GM12878 (cell line): ENCODE measurements around the gene CCDC61. TPM values are rescaled to one million over a fixed set of nuclear protein-coding genes. Genes with fewer than 3 reads are reported as not detected.
A peak's percentile ranks its signal among the peaks of the same experiment; 100 is the strongest.

Experiments used
- ATAC-seq: fragments of 200-7000 bp; cut with Tn5 transposase; 3 replicates; pipeline ENCODE4 v1.9.1; 2020; ENCODE audit warnings: mild to moderate bottlenecking, moderate library complexity
- BruUV-seq: library from RNA; stranded (reverse); fragments of 400-500 nt; replicated peaks from 2 replicates; lab custom pipeline; 2021; lab: Mats Ljungman, UMichigan
- CTCF ChIA-PET: fragments of 300-600 bp; sonication (Branson Sonifier 250); formaldehyde crosslinking; extraction: SDS; loops from one replicate; lab custom pipeline; 2021; ENCODE audit warnings: inconsistent platforms; lab: Yijun Ruan, JAX
- POLR2A ChIA-PET: fragments of 350-600 bp; formaldehyde crosslinking; extraction: SDS; loops from one replicate; lab custom pipeline; 2021; ENCODE audit warnings: inconsistent platforms; lab: Charles Lee
- RAD21 ChIA-PET: fragments of 300-600 bp; sonication (Branson Sonifier 250); formaldehyde crosslinking; loops from one replicate; lab custom pipeline; 2023; ENCODE audit warnings: antibody characterized with exemption; ENCODE audit not compliant: unreplicated experiment; lab: Charles Lee
- SMC1A ChIA-PET: fragments of 300-600 bp; sonication (Branson Sonifier 250); formaldehyde crosslinking; loops from one replicate; lab custom pipeline; 2023; ENCODE audit not compliant: unreplicated experiment, uncharacterized antibody; lab: Charles Lee
- DNase-seq: peaks from one replicate; pipeline ENCODE4 v3.0.0-alpha.2; 2011; ENCODE audit warnings: low read depth, low spot score
- FAIRE-seq: peaks from 3 replicates; lab custom pipeline; 2011; peaks lifted over from hg19 to GRCh38; lab: Jason Lieb, UNC
- H2AFZ ChIP-seq: 2 replicates; pipeline ENCODE4 v1.6.0; 2011; ENCODE audit warnings: low read depth, low read length, control low read depth; ENCODE audit not compliant: control insufficient read depth
- H3K27ac ChIP-seq: 2 replicates; pipeline ENCODE4 v1.5.1; 2011; ENCODE audit warnings: control low read depth; ENCODE audit not compliant: control insufficient read depth, insufficient read depth
- H3K27me3 ChIP-seq, 2 experiments: replicated peaks in 1 of 2; 2 replicates each; pipeline versions ENCODE4 v1.6.0 to v1.6.1; 2011; ENCODE audit warnings: low read length in 1 of 2; ENCODE audit not compliant: control insufficient read depth in 2 of 2, insufficient read depth in 2 of 2
- H3K36me3 ChIP-seq, 2 experiments: 2 replicates each; pipeline ENCODE4 v1.5.1; 2011; ENCODE audit warnings: low read length in 1 of 2; ENCODE audit not compliant: control insufficient read depth in 2 of 2, insufficient read depth in 2 of 2
- H3K4me1 ChIP-seq: 2 replicates; pipeline ENCODE4 v1.6.1; 2011; ENCODE audit warnings: mild to moderate bottlenecking, low read length, moderate library complexity, mixed read lengths; ENCODE audit not compliant: control insufficient read depth, insufficient read depth
- H3K4me2 ChIP-seq: 2 replicates; pipeline ENCODE4 v1.6.0; 2011; ENCODE audit warnings: control low read depth; ENCODE audit not compliant: control insufficient read depth, insufficient read depth
- H3K4me3 ChIP-seq: fragments of 200-600 bp; sonication (generic); 2 replicates; pipeline ENCODE4 v1.5.1; 2016
- H3K79me2 ChIP-seq: 2 replicates; pipeline ENCODE4 v1.6.0; 2011; ENCODE audit warnings: low read length; ENCODE audit not compliant: control insufficient read depth, insufficient read depth
- H3K9ac ChIP-seq: 2 replicates; pipeline ENCODE4 v1.8.0; 2011; ENCODE audit warnings: low read length, control low read depth, mixed read lengths; ENCODE audit not compliant: control insufficient read depth, insufficient read depth
- H3K9me3 ChIP-seq: replicated peaks from 3 replicates; pipeline ENCODE4 v1.5.1; 2011; ENCODE audit warnings: mild to moderate bottlenecking, low read length; ENCODE audit not compliant: control insufficient read depth, insufficient read depth
- H4K20me1 ChIP-seq: 2 replicates; pipeline ENCODE4 v1.6.0; 2011; ENCODE audit not compliant: control insufficient read depth, insufficient read depth
- CBX3 ChIP-seq: fragments of 200-600 bp; sonication (generic); IDR thresholded peaks from 2 replicates; pipeline ENCODE4 v1.6.1; 2016; ENCODE audit warnings: low read depth, borderline replicate concordance
- DPF2 ChIP-seq: fragments of 450-650 bp; IDR thresholded peaks from 2 replicates; pipeline ENCODE4 v1.6.1; 2017; ENCODE audit warnings: mild to moderate bottlenecking
- ESRRA ChIP-seq: IDR thresholded peaks from 2 replicates; pipeline ENCODE4 v1.6.1; 2012; ENCODE audit warnings: mild to moderate bottlenecking, low read length, improper control_type of control experiment
- NFYA ChIP-seq: IDR thresholded peaks from 2 replicates; pipeline ENCODE4 v1.6.1; 2011; ENCODE audit warnings: low read depth, mild to moderate bottlenecking, low read length, improper control_type of control experiment, borderline replicate concordance
- RB1 ChIP-seq: fragments of 450-650 bp; formaldehyde crosslinking; IDR thresholded peaks from 2 replicates; pipeline ENCODE4 v1.6.1; 2017; ENCODE audit warnings: mild to moderate bottlenecking, borderline replicate concordance
- SKIL ChIP-seq: fragments of 450-650 bp; IDR thresholded peaks from 2 replicates; pipeline ENCODE4 v1.6.1; 2017; ENCODE audit warnings: mild to moderate bottlenecking, low read depth, inconsistent platforms; ENCODE audit not compliant: poor library complexity, severe bottlenecking
- ZNF384 ChIP-seq: IDR thresholded peaks from 2 replicates; pipeline ENCODE4 v1.6.1; 2012; ENCODE audit warnings: low read depth, mild to moderate bottlenecking, low read length, improper control_type of control experiment, borderline replicate concordance
- WGBS: methylation state at CpG from one replicate; pipeline ENCODE4 v1.1.6; 2016; ENCODE audit warnings: low lambda C conversion rate; ENCODE audit not compliant: insufficient replicate concordance, insufficient coverage; ENCODE audit errors: missing lambda C conversion rate; 5-methylcytosine and 5-hydroxymethylcytosine counted together
- in situ Hi-C: fragments of 300-500 bp; cut with MboI; formaldehyde crosslinking; loops from 9 replicates; pipeline ENCODE4 v1.14.3; 2018; ENCODE audit warnings: mixed read lengths
- intact Hi-C: fragments of 100-400 bp; cut with micrococcal nuclease; formaldehyde crosslinking; loops from one replicate; pipeline ENCODE4 v1.14.2; 2022; ENCODE audit not compliant: unreplicated experiment
- polyA plus RNA-seq, 11 experiments: library from polyadenylated mRNA; depleted of rRNA in 4 of 11; unstranded in 6 of 11; stranded (reverse) in 5 of 11; fragments of >200 nt; fragmentation: Nextera tagmentation in 4 of 11; fragmentation: Illumina TruSeq in 1 of 11; extraction: Ambion mirVana in 4 of 11; extraction: Trizol in 1 of 11; gene quantifications; 1 replicate in 1 of 11; 2 replicates in 10 of 11; pipeline versions ENCODE4 v1.2.1 to v1.2.3, GENCODE V29; 2011 to 2016; ENCODE audit warnings: inconsistent platforms in 2 of 11, missing spikeins in 2 of 11, low read depth in 1 of 11
- total RNA-seq, 4 experiments: library from RNA; depleted of rRNA in 3 of 4; stranded (reverse); fragments of >200 nt in 3 of 4; fragmentation: Illumina TruSeq in 1 of 4; extraction: Trizol in 1 of 4; gene quantifications; 2 replicates each; pipeline versions ENCODE4 v1.2.1 to v1.2.3, GENCODE V29; 2013 to 2021

The CCDC61 gene
- total and polyA plus RNA-seq, 10 of the 15 experiments (the other 5 are each of a cell fraction or from before 2014, with no cell fraction given): 0.27 to 27.1 (median 8.7) TPM

- ChIA-PET SMC1A (no interaction called here), POLR2A (no interaction called here), RAD21 (no interaction called here), CTCF (interaction anchor here (0.7 kb wide), 1 partner anchor 246 kb away, joined by 3 read pairs; the partner anchor contains the start of gene SIX5)
- no TSS peak for BruUV-seq
- WGBS: 64% methylated on average over 35 of the region's 74 CpGs
- in situ Hi-C loops: no loop called here
- Histone ChIP-seq H3K4me3 (no peak overlapping the region), H3K4me1 (peaks cover 5% of the 10 kb centered on the region), H3K27ac (no peak overlapping the region), H3K4me2 (no peak overlapping the region), H3K36me3 (no peaks in the 10 kb centered on the region; a peak in 1 of 4 replicates), H3K9ac (no peak overlapping the region), H3K9me3 (no peaks in the 10 kb centered on the region), H4K20me1 (no peaks in the 10 kb centered on the region; the same call in 1 of the 2 replicates), H3K27me3 (no peaks in the 10 kb centered on the region), H2AFZ (no peak overlapping the region), H3K79me2 (no peaks in the 10 kb centered on the region)
- ATAC-seq: peak; percentile 66
- no peak for FAIRE-seq
- intact Hi-C loops: no loop called here
- TF ChIP-seq ZNF384 (no peak), DPF2 (no peak), CBX3 (no peak), RB1 (no peak), SKIL (no peak), NFYA (no peak), ESRRA (no peak)
- no peak for DNase-seq
These were observed 19.8 kb downstream of the CCDC61 start for GRCh38 chr19:46014941-46015686.
